A673 (cell line): ENCODE measurements around the gene NAPSA. TPM values are rescaled to one million over a fixed set of nuclear protein-coding genes. Genes with fewer than 3 reads are reported as not detected.

Experiments used
- BruUV-seq: library from RNA; stranded (reverse); fragments of 400-500 nt; replicated peaks from 2 replicates; lab custom pipeline; 2021; lab: Mats Ljungman, UMichigan
- CTCF ChIA-PET: fragments of 300-600 bp; sonication (Branson Sonifier 250); formaldehyde crosslinking; loops from one replicate; lab custom pipeline; 2022; ENCODE audit warnings: antibody characterized with exemption; lab: Charles Lee
- POLR2A ChIA-PET: fragments of 300-600 bp; sonication (Branson Sonifier 250); formaldehyde crosslinking; loops from one replicate; lab custom pipeline; 2022; ENCODE audit warnings: antibody characterized with exemption; ENCODE audit not compliant: low non-redundant PET; lab: Charles Lee
- DNase-seq: peaks from one replicate; pipeline ENCODE4 v3.0.0-alpha.2; 2015; ENCODE audit warnings: low spot score
- H3K27ac ChIP-seq: fragments of 200-600 bp; sonication (generic); 2 replicates; pipeline ENCODE4 v1.5.1; 2016; ENCODE audit warnings: mixed run types, low read depth, mild to moderate bottlenecking, mixed read lengths, antibody characterized with exemption, low read length; ENCODE audit not compliant: poor library complexity, severe bottlenecking
- H3K27me3 ChIP-seq: fragments of 200-600 bp; sonication (generic); replicated peaks from 2 replicates; pipeline ENCODE4 v1.6.1; 2017; ENCODE audit warnings: mixed run types, low read depth, mild to moderate bottlenecking, mixed read lengths, antibody characterized with exemption, low read length; ENCODE audit not compliant: insufficient read depth, poor library complexity
- H3K36me3 ChIP-seq: fragments of 200-600 bp; sonication (generic); 2 replicates; pipeline ENCODE4 v1.6.1; 2016; ENCODE audit warnings: mixed run types, mild to moderate bottlenecking, mixed read lengths, antibody characterized with exemption, low read length; ENCODE audit not compliant: insufficient read depth, poor library complexity, severe bottlenecking
- H3K4me1 ChIP-seq: fragments of 200-600 bp; sonication (generic); 2 replicates; pipeline ENCODE4 v1.6.1; 2017; ENCODE audit warnings: mixed run types, mild to moderate bottlenecking, mixed read lengths, antibody characterized with exemption, low read length; ENCODE audit not compliant: insufficient read depth, poor library complexity, severe bottlenecking
- H3K4me3 ChIP-seq: fragments of 200-600 bp; sonication (generic); 2 replicates; pipeline ENCODE4 v1.5.1; 2016; ENCODE audit warnings: low read depth, mixed run types, mild to moderate bottlenecking, mixed read lengths, low read length; ENCODE audit not compliant: poor library complexity, severe bottlenecking
- H3K9me3 ChIP-seq: fragments of 200-600 bp; sonication (generic); 2 replicates; pipeline ENCODE4 v1.6.1; 2016; ENCODE audit warnings: mixed run types, low read depth, mild to moderate bottlenecking, mixed read lengths, antibody characterized with exemption, low read length; ENCODE audit not compliant: poor library complexity, severe bottlenecking
- CTCF ChIP-seq: fragments of 300-800, 200-600 bp; sonication (generic); conservative IDR thresholded peaks from 2 replicates; pipeline ENCODE4 v1.5.1; 2017; ENCODE audit warnings: low read depth, mild to moderate bottlenecking, antibody characterized with exemption, low read length, moderate library complexity, mixed read lengths
- EZH2 ChIP-seq: fragments of 200-600 bp; sonication (generic); IDR thresholded peaks from 2 replicates; pipeline ENCODE4 v1.6.1; 2017; ENCODE audit warnings: borderline replicate concordance, low read depth, mild to moderate bottlenecking, mixed read lengths, antibody characterized with exemption, low read length; ENCODE audit not compliant: poor library complexity, severe bottlenecking
- intact Hi-C: fragments of 100-400 bp; cut with micrococcal nuclease; formaldehyde crosslinking; loops from one replicate; pipeline ENCODE4 v1.10.0; 2022; ENCODE audit not compliant: unreplicated experiment
- total RNA-seq: library from RNA; stranded (reverse); gene quantifications from 2 replicates; pipeline ENCODE4 v1.2.3, GENCODE V29; 2021

NAPSA gene
- total RNA-seq, 1 experiment from 2014 or later: 0.47 TPM

GRCh38 chr19:50324331-50324730 lies 41.1 kb downstream of the NAPSA start:
- peaks cover 6% of the 10 kb centered on the region for H3K4me1 ChIP-seq
- no peaks in the 10 kb centered on the region for H3K36me3 ChIP-seq
- H3K4me3 ChIP-seq: no peak overlapping the region
- H3K9me3 ChIP-seq: no peaks in the 10 kb centered on the region
- no peak for TF ChIP-seq CTCF
- no peak for TF ChIP-seq EZH2
- ChIA-PET POLR2A (no interaction called here), CTCF (no interaction called here)
- no TSS peak for BruUV-seq
- no peak overlapping the region for H3K27ac ChIP-seq
- intact Hi-C loops: no loop called here
- peaks cover 25% of the 10 kb centered on the region for H3K27me3 ChIP-seq
- no peak for DNase-seq

GRCh38 chr19:50323782-50324133 lies 41.7 kb downstream of the NAPSA start:
- Histone ChIP-seq H3K4me1 (peaks cover 6% of the 10 kb centered on the region), H3K9me3 (no peaks in the 10 kb centered on the region), H3K36me3 (no peaks in the 10 kb centered on the region), H3K27ac (no peak overlapping the region), H3K27me3 (peaks cover 25% of the 10 kb centered on the region), H3K4me3 (no peak overlapping the region)
- DNase-seq: no peak
- TF ChIP-seq EZH2 (no peak), CTCF (no peak)
- BruUV-seq: no TSS peak
- POLR2A ChIA-PET: no interaction called here
- CTCF ChIA-PET: no interaction called here
- intact Hi-C loops: no loop called here

GRCh38 chr19:50322931-50323781 lies 42.3 kb downstream of the NAPSA start:
- H3K36me3 ChIP-seq: no peaks in the 10 kb centered on the region
- no peak overlapping the region for H3K27ac ChIP-seq
- TF ChIP-seq CTCF (no peak), EZH2 (no peak)
- intact Hi-C loops: no loop called here
- ChIA-PET CTCF (no interaction called here), POLR2A (no interaction called here)
- H3K4me1 ChIP-seq: peaks cover 6% of the 10 kb centered on the region
- H3K27me3 ChIP-seq: peaks cover 20% of the 10 kb centered on the region
- H3K9me3 ChIP-seq: no peaks in the 10 kb centered on the region
- no peak overlapping the region for H3K4me3 ChIP-seq
- no TSS peak for BruUV-seq
- no peak for DNase-seq
